ENCODE results near the gene ACYP1. TPM values are rescaled to one million over a fixed set of nuclear protein-coding genes. Genes with fewer than 3 reads are reported as not detected.

The ACYP1 gene
- total and polyA plus RNA-seq, 2 donors (not counting 3 experiments of a cell fraction or from before 2014, with no cell fraction given): 30.2 to 37.5 TPM

DNA sequence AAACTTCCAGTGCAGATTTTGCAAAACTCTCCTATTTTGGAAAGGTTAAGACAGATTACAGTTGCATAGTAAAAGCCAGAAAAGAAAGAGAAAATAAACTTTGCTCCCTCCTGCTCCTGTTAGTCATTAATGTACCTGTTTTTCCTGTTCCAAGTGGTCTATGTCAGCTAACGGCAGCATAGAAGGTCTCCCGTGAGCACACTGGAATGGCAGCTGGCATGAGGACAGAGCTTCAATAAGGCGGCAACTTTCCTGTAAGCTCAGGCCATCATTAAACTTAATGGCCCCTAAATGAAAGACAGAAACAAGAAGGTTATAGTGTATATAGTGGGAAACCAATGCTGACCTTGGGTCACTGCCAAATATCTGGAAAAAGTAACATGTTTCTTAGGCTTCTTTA lies 45.1 kb downstream of the ACYP1 start:
- no TSS peak for BruUV-seq (replicated peaks)
- H3K27me3 ChIP-seq (ENCODE audit: control insufficient read depth in 2 of 2, insufficient read depth in 2 of 2, low read length in 2 of 2): no peaks in the 10 kb centered on the region
- ChIA-PET CTCF (interaction anchor here (0.8 to 1.3 kb wide), 2 partner anchors 13 to 74 kb away, joined by 4 to 7 read pairs; no protein-coding TSS in a partner anchor), POLR2A (no interaction called here)
- H3K9me1 ChIP-seq (replicated peaks; ENCODE audit: control insufficient read depth, extremely low read depth, insufficient read depth, low read length): no peaks in the 10 kb centered on the region
- H3K4me1 ChIP-seq (ENCODE audit: control insufficient read depth, extremely low read depth, insufficient read depth, low read length): peaks cover 3% of the 10 kb centered on the region
- H4K20me1 ChIP-seq (replicated peaks; ENCODE audit: control insufficient read depth, extremely low read depth, insufficient read depth, low read length): no peaks in the 10 kb centered on the region
- no peak overlapping the region for H3K4me3 ChIP-seq (replicated peaks in 1 of 3; ENCODE audit: insufficient read depth in 1 of 3, low read depth in 1 of 3, low read length in 3 of 3)
- intact Hi-C loops (cut with micrococcal nuclease) (no loop called here), dilution Hi-C loops (cut with MboI; ENCODE audit: extremely low pct_ligation_motif_present, low sequenced_read_pairs) (no loop called here)
- H2AFZ ChIP-seq (ENCODE audit: low read depth, low read length): no peak overlapping the region
- H3K27ac ChIP-seq (ENCODE audit: insufficient read depth, low read depth, low read length): no peak overlapping the region
- H3K4me2 ChIP-seq (ENCODE audit: insufficient read depth, low read length): no peak overlapping the region
- H3K9me3 ChIP-seq (replicated peaks; ENCODE audit: control insufficient read depth, insufficient read depth, low read length): no peaks in the 10 kb centered on the region
- no peak for FAIRE-seq
- no peaks in the 10 kb centered on the region for H3K79me2 ChIP-seq (ENCODE audit: control insufficient read depth, insufficient read depth, low read length)
- peaks cover 4 to 14% of the 10 kb centered on the region in 2 experiments for H3K36me3 ChIP-seq (ENCODE audit: control insufficient read depth in 2 of 2, extremely low read depth in 1 of 2, insufficient read depth in 2 of 2, low read length in 2 of 2)
- no peak for TF ChIP-seq GATA2 (IDR thresholded peaks at IDR 0.05; ENCODE audit: insufficient read depth, insufficient read length, low read depth, low read length)
- TF ChIP-seq, protein P1, sequence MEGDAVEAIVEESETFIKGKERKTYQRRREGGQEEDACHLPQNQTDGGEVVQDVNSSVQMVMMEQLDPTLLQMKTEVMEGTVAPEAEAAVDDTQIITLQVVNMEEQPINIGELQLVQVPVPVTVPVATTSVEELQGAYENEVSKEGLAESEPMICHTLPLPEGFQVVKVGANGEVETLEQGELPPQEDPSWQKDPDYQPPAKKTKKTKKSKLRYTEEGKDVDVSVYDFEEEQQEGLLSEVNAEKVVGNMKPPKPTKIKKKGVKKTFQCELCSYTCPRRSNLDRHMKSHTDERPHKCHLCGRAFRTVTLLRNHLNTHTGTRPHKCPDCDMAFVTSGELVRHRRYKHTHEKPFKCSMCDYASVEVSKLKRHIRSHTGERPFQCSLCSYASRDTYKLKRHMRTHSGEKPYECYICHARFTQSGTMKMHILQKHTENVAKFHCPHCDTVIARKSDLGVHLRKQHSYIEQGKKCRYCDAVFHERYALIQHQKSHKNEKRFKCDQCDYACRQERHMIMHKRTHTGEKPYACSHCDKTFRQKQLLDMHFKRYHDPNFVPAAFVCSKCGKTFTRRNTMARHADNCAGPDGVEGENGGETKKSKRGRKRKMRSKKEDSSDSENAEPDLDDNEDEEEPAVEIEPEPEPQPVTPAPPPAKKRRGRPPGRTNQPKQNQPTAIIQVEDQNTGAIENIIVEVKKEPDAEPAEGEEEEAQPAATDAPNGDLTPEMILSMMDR (IDR thresholded peaks at IDR 0.05; ENCODE audit: extremely low read depth in 1 of 2, insufficient read depth in 1 of 2, low read depth in 1 of 2, low read length in 2 of 2): no peak
- TF ChIP-seq JUN (IDR thresholded peaks at IDR 0.05; ENCODE audit: borderline replicate concordance, insufficient read depth, insufficient read length, low read depth): no peak
- H3K9ac ChIP-seq (replicated peaks; ENCODE audit: extremely low read depth, insufficient read depth, low read length): no peak overlapping the region
- DNase-seq (ENCODE audit: low read depth, low spot score): no peak

DNA sequence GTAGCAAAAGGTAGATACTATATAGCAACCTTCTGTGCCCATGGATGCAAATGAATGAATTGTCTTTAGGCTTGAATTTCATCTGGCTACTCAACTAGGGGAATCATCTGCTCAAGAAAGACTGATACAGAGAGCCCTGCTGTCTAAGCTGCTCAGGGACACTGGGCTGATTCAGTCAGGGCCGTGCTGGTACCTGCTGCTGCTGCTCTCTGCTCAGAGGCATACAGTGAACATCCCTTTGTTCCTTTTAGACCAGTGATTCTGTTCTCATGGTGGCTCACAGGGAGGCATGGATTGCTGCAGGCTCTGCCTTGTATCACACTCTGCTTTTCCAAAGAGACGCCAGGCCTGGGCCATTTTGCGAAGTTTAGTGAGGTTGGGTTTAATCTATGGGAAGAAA lies 47.0 kb downstream of the ACYP1 start:
- no peak overlapping the region for H3K4me3 ChIP-seq (replicated peaks in 1 of 3; ENCODE audit: insufficient read depth in 1 of 3, low read depth in 1 of 3, low read length in 3 of 3)
- DNase-seq (ENCODE audit: low read depth, low spot score) (no peak), FAIRE-seq (no peak)
- dilution Hi-C loops (cut with MboI; ENCODE audit: extremely low pct_ligation_motif_present, low sequenced_read_pairs) (no loop called here), intact Hi-C loops (cut with micrococcal nuclease) (no loop called here)
- no peaks in the 10 kb centered on the region for H3K9me1 ChIP-seq (replicated peaks; ENCODE audit: control insufficient read depth, extremely low read depth, insufficient read depth, low read length)
- H3K9me3 ChIP-seq (replicated peaks; ENCODE audit: control insufficient read depth, insufficient read depth, low read length): no peaks in the 10 kb centered on the region
- H3K4me2 ChIP-seq (ENCODE audit: insufficient read depth, low read length): no peak overlapping the region
- H3K27me3 ChIP-seq (ENCODE audit: control insufficient read depth in 2 of 2, insufficient read depth in 2 of 2, low read length in 2 of 2): no peaks in the 10 kb centered on the region
- H3K36me3 ChIP-seq (ENCODE audit: control insufficient read depth in 2 of 2, extremely low read depth in 1 of 2, insufficient read depth in 2 of 2, low read length in 2 of 2): peaks cover 4 to 14% of the 10 kb centered on the region in 2 experiments
- CTCF ChIA-PET: interaction anchor here (1.3 kb wide), 1 partner anchor 10 kb away, joined by 3 read pairs; no protein-coding TSS in a partner anchor
- peaks cover 5% of the 10 kb centered on the region for H3K4me1 ChIP-seq (ENCODE audit: control insufficient read depth, extremely low read depth, insufficient read depth, low read length)
- TF ChIP-seq MYC (IDR thresholded peaks at IDR 0.05; ENCODE audit: low read depth, low read length): no peak
- no peak for TF ChIP-seq FOS (IDR thresholded peaks at IDR 0.05; ENCODE audit: borderline replicate concordance, insufficient read depth, low read length)
- TF ChIP-seq POLR2AphosphoS5 (IDR thresholded peaks at IDR 0.05; ENCODE audit: insufficient read depth, low read depth, low read length): no peak
- TF ChIP-seq JUN (IDR thresholded peaks at IDR 0.05; ENCODE audit: borderline replicate concordance, insufficient read depth, insufficient read length, low read depth): no peak
- no peak for TF ChIP-seq GATA2 (IDR thresholded peaks at IDR 0.05; ENCODE audit: insufficient read depth, insufficient read length, low read depth, low read length)
- TF ChIP-seq, protein P1 (IDR thresholded peaks at IDR 0.05; ENCODE audit: extremely low read depth in 1 of 2, insufficient read depth in 1 of 2, low read depth in 1 of 2, low read length in 2 of 2): no peak
- TF ChIP-seq EZH2 (IDR thresholded peaks at IDR 0.05; ENCODE audit: borderline replicate concordance, low read depth, low read length, severe bottlenecking): no peak
- no peak for TF ChIP-seq POLR2A (IDR thresholded peaks at IDR 0.05; ENCODE audit: low read depth, low read length)
- TF ChIP-seq, protein P2, sequence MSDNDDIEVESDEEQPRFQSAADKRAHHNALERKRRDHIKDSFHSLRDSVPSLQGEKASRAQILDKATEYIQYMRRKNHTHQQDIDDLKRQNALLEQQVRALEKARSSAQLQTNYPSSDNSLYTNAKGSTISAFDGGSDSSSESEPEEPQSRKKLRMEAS (IDR thresholded peaks at IDR 0.05; ENCODE audit: insufficient read depth, insufficient read length): no peak
- POLR2A ChIA-PET: no interaction called here
- H3K9ac ChIP-seq (replicated peaks; ENCODE audit: extremely low read depth, insufficient read depth, low read length): no peak overlapping the region
- no TSS peak for BruUV-seq (replicated peaks)
- H2AFZ ChIP-seq (ENCODE audit: low read depth, low read length): no peak overlapping the region
- H3K27ac ChIP-seq (ENCODE audit: insufficient read depth, low read depth, low read length): no peak overlapping the region
- H4K20me1 ChIP-seq (replicated peaks; ENCODE audit: control insufficient read depth, extremely low read depth, insufficient read depth, low read length): no peaks in the 10 kb centered on the region
- no peaks in the 10 kb centered on the region for H3K79me2 ChIP-seq (ENCODE audit: control insufficient read depth, insufficient read depth, low read length)
